GM04504 (cell line): ENCODE results near the gene FRMD3.
A peak's percentile ranks its signal among the peaks of the same experiment; 100 is the strongest.
"Not testable (repeated sequence)": the region's sequence is repeated elsewhere in the genome, so short reads cannot be mapped to it uniquely, and the experiment has no call there.

Experiments used
- DNase-seq: peaks from one replicate; pipeline ENCODE4 v3.0.0-alpha.2; 2012; ENCODE audit warnings: low read depth

FRMD3 gene

GRCh38 chr9:83523684-83524083, 14.5 kb downstream of the FRMD3 start:
- no peak for DNase-seq

- no peak for DNase-seq
Measured at GRCh38 chr9:83521411-83521810, 16.8 kb downstream of the FRMD3 start.

- no peak for DNase-seq
Measured at GRCh38 chr9:83521011-83521410, 17.2 kb downstream of the FRMD3 start.

- DNase-seq: no peak
Measured at GRCh38 chr9:83520292-83520691, 17.9 kb downstream of the FRMD3 start.

GRCh38 chr9:83517980-83518379, 20.2 kb downstream of the FRMD3 start:
- not testable (repeated sequence) for DNase-seq

- DNase-seq: no peak
Measured at GRCh38 chr9:83514767-83515166, 23.4 kb downstream of the FRMD3 start.

GRCh38 chr9:83512621-83513020, 25.6 kb downstream of the FRMD3 start:
- no peak for DNase-seq

GRCh38 chr9:83511051-83511450, 27.1 kb downstream of the FRMD3 start:
- no peak for DNase-seq

GRCh38 chr9:83509402-83509801, 28.8 kb downstream of the FRMD3 start:
- peak; percentile 69 for DNase-seq

- no peak for DNase-seq
Measured at GRCh38 chr9:83508067-83508466, 30.1 kb downstream of the FRMD3 start.

GRCh38 chr9:83505282-83505681, 32.9 kb downstream of the FRMD3 start:
- no peak for DNase-seq

- no peak for DNase-seq
Measured at GRCh38 chr9:83503866-83504265, 34.3 kb downstream of the FRMD3 start.

GRCh38 chr9:83501565-83501964, 36.6 kb downstream of the FRMD3 start:
- no peak for DNase-seq

GRCh38 chr9:83497441-83497840, 40.8 kb downstream of the FRMD3 start:
- no peak for DNase-seq

GRCh38 chr9:83491995-83492394, 46.2 kb downstream of the FRMD3 start:
- DNase-seq: no peak

- no peak for DNase-seq
Measured at GRCh38 chr9:83491413-83491812, 46.8 kb downstream of the FRMD3 start.

GRCh38 chr9:83489961-83490360, 48.2 kb downstream of the FRMD3 start:
- no peak for DNase-seq

- DNase-seq: no peak
Measured at GRCh38 chr9:83484990-83485389, 53.2 kb downstream of the FRMD3 start.

- no peak for DNase-seq
Measured at GRCh38 chr9:83483223-83483622, 55.0 kb downstream of the FRMD3 start.

- no peak for DNase-seq
Measured at GRCh38 chr9:83479765-83480164, 58.4 kb downstream of the FRMD3 start.

GRCh38 chr9:83477571-83477970, 60.6 kb downstream of the FRMD3 start:
- DNase-seq: no peak

GRCh38 chr9:83477120-83477519, 61.1 kb downstream of the FRMD3 start:
- DNase-seq: no peak

GRCh38 chr9:83476513-83476912, 61.7 kb downstream of the FRMD3 start:
- DNase-seq: no peak

GRCh38 chr9:83475741-83476140, 62.5 kb downstream of the FRMD3 start:
- DNase-seq: no peak

- no peak for DNase-seq
Measured at GRCh38 chr9:83474631-83475030, 63.6 kb downstream of the FRMD3 start.
